Measurements from ENCODE around the gene UBALD2. TPM values are rescaled to one million over a fixed set of nuclear protein-coding genes. Genes with fewer than 3 reads are reported as not detected.

UBALD2 gene
- polyA plus RNA-seq, 1 donor (not counting 4 experiments of a cell fraction or from before 2014, with no cell fraction given) = 33.9 TPM

DNA sequence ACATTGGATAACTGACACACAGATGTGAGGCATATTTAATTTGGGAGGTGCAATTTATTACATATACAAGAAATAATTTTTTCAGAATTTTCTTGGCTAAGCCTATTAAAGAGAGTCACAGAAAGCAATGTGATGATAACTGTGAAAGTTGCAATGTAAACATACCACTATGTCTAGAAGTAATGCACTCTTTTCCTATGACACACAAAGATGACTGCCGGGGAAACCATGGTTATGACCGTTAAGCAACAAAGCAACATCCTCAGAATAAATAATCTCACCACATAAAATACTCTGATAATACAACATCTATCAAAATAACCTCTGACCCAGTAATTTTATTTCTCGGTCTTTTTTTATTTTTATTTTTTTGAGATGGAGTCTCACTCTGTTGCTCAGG lies 53.4 kb downstream of the UBALD2 start:
- peaks cover 8 to 11% of the 10 kb centered on the region in 2 experiments for H3K36me3 ChIP-seq (ENCODE audit: control insufficient read depth in 2 of 2, extremely low read depth in 1 of 2, insufficient read depth in 2 of 2, low read length in 2 of 2)
- H3K79me2 ChIP-seq (ENCODE audit: control insufficient read depth, insufficient read depth, low read length) = no peaks in the 10 kb centered on the region
- H3K4me1 ChIP-seq (ENCODE audit: control insufficient read depth, extremely low read depth, insufficient read depth, low read length) = no peaks in the 10 kb centered on the region
- no peak for FAIRE-seq
- no peak overlapping the region for H2AFZ ChIP-seq (ENCODE audit: control insufficient read depth, low read length)
- H3K27ac ChIP-seq (ENCODE audit: control insufficient read depth, insufficient read depth, low read length) = no peak overlapping the region
- H4K20me1 ChIP-seq (ENCODE audit: control insufficient read depth, extremely low read depth, insufficient read depth, low read length) = no peaks in the 10 kb centered on the region
- TF ChIP-seq, protein P1, sequence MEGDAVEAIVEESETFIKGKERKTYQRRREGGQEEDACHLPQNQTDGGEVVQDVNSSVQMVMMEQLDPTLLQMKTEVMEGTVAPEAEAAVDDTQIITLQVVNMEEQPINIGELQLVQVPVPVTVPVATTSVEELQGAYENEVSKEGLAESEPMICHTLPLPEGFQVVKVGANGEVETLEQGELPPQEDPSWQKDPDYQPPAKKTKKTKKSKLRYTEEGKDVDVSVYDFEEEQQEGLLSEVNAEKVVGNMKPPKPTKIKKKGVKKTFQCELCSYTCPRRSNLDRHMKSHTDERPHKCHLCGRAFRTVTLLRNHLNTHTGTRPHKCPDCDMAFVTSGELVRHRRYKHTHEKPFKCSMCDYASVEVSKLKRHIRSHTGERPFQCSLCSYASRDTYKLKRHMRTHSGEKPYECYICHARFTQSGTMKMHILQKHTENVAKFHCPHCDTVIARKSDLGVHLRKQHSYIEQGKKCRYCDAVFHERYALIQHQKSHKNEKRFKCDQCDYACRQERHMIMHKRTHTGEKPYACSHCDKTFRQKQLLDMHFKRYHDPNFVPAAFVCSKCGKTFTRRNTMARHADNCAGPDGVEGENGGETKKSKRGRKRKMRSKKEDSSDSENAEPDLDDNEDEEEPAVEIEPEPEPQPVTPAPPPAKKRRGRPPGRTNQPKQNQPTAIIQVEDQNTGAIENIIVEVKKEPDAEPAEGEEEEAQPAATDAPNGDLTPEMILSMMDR (optimal IDR thresholded peaks at IDR 0.05 in 1 of 3, IDR thresholded peaks at IDR 0.05 in 1 of 3, conservative IDR thresholded peaks at IDR 0.05 in 1 of 3; ENCODE audit: extremely low read depth in 1 of 3, insufficient read depth in 2 of 3, low read length in 3 of 3) = no peak
- no peak for TF ChIP-seq EZH2 (IDR thresholded peaks at IDR 0.05; ENCODE audit: low read length)
- dilution Hi-C loops (cut with MboI; ENCODE audit: extremely low pct_ligation_motif_present, low sequenced_read_pairs) = no loop called here
- H3K27me3 ChIP-seq (ENCODE audit: control insufficient read depth, extremely low read depth, insufficient read depth, low read length) = no peaks in the 10 kb centered on the region
- H3K4me2 ChIP-seq (ENCODE audit: control insufficient read depth, extremely low read depth, insufficient read depth, low read depth, low read length) = no peak overlapping the region
- H3K4me3 ChIP-seq (ENCODE audit: control insufficient read depth in 2 of 3, extremely low read depth in 1 of 3, insufficient read depth in 2 of 3, low read depth in 1 of 3, low read length in 3 of 3) = no peak overlapping the region
- DNase-seq (ENCODE audit: low read depth, low spot score) = no peak
- no peaks in the 10 kb centered on the region for H3K9me1 ChIP-seq (ENCODE audit: control insufficient read depth, extremely low read depth, insufficient read depth, low read length)
- no peak overlapping the region for H3K9ac ChIP-seq (ENCODE audit: control insufficient read depth, extremely low read depth, insufficient read depth, low read length)
- no peaks in the 10 kb centered on the region for H3K9me3 ChIP-seq (ENCODE audit: control insufficient read depth, low read depth, low read length)

Small RNA genes lying within 50 kb of the gene (small RNA-seq; reads per million reads assigned to genes)
- 0 reads per million in 3 experiments for gene RF00019 (ENCODE audit: insufficient read length in 3 of 3, low read depth in 3 of 3, low replicate concordance in 1 of 3)

Other genes with a start within 250 kb of the UBALD2 start
- 6.4 to 11.9 TPM (median 7.6 TPM) in 3 replicates for gene EVPL, start 238.0 kb upstream of the UBALD2 start, polyA plus RNA-seq
- 59.0 to 87.1 TPM (median 81.3 TPM) in 3 replicates for gene SRP68, start 192.8 kb upstream of the UBALD2 start, polyA plus RNA-seq
- 0.06 TPM in 1 of 3 replicates, not detected in the others for gene GALR2, start 190.6 kb upstream of the UBALD2 start, polyA plus RNA-seq
- not detected in 3 replicates for gene ZACN, start 186.2 kb upstream of the UBALD2 start, polyA plus RNA-seq
- 60.6 to 90.9 TPM (median 61.0 TPM) in 3 replicates for gene EXOC7, start 161.6 kb upstream of the UBALD2 start, polyA plus RNA-seq
- gene FOXJ1, start 124.1 kb upstream of the UBALD2 start, polyA plus RNA-seq = 0.01 to 0.03 TPM (median 0.02 TPM) in 3 replicates
- not detected in 3 replicates for gene RNF157, start 24.9 kb upstream of the UBALD2 start, polyA plus RNA-seq
- gene QRICH2, start 42.9 kb downstream of the UBALD2 start, polyA plus RNA-seq = 1.1 to 4.8 TPM (median 1.6 TPM) in 3 replicates
- gene PRPSAP1, start 88.6 kb downstream of the UBALD2 start, polyA plus RNA-seq = 41.7 to 76.4 TPM (median 51.4 TPM) in 3 replicates
- 50.2 to 113 TPM (median 84.7 TPM) in 3 replicates for gene SPHK1, start 119.3 kb downstream of the UBALD2 start, polyA plus RNA-seq
- 8.9 to 12.3 TPM (median 10.9 TPM) in 3 replicates for gene UBE2O, start 187.8 kb downstream of the UBALD2 start, polyA plus RNA-seq
- gene AANAT, start 202.3 kb downstream of the UBALD2 start, polyA plus RNA-seq = not detected in 3 replicates
- gene RHBDF2, start 236.1 kb downstream of the UBALD2 start, polyA plus RNA-seq = 14.9 to 22.6 TPM (median 20.6 TPM) in 3 replicates

All from keratinocyte (primary cell).